Stimulated activated CD4-positive, alpha-beta T cell treated with anti-CD3 and anti-CD28 coated beads, Interleukin-2, amount 100 ng/mL, for 48 hours (primary cell): ENCODE results near the gene ARRDC4.
"Not testable (repeated sequence)": the region's sequence is repeated elsewhere in the genome, so short reads cannot be mapped to it uniquely, and the experiment has no call there.

Source experiments
- DNase-seq, 2 donors: peaks; one replicate each; pipeline ENCODE4 v3.0.0-alpha.2; 2020

The ARRDC4 gene

DNA sequence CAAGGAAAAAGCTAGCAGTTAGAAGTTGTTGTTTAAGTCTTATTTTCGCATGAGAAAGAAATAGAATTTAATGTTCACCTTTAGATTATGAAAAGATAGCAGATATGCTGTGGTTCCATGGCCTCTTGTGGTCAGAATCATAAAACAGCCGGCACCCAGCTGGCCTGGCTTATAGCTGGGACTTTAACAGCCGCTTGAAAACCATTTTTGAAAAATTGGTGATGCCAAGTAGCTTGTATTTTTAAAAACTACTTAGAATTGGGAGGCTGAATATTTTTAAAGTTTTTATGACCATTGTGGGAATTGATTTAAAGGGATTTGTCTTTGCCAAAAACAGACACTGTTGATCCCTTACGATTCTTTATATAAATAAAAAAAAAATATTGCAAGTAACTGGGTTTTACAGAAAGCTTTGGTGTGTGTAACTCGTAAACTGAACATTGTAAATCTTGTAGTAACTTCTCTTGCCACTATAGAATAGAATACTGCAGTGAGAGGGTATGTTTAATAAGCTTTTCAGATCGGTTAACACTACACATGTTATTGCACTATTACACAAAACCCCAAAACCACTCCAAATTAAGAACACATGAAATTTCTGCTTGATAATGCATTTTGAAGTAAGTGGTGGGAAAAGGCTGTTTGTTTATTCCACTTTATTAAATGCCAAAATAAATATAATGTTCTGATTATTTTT, 6.6 kb downstream of the ARRDC4 start:
- no peak for DNase-seq

DNA sequence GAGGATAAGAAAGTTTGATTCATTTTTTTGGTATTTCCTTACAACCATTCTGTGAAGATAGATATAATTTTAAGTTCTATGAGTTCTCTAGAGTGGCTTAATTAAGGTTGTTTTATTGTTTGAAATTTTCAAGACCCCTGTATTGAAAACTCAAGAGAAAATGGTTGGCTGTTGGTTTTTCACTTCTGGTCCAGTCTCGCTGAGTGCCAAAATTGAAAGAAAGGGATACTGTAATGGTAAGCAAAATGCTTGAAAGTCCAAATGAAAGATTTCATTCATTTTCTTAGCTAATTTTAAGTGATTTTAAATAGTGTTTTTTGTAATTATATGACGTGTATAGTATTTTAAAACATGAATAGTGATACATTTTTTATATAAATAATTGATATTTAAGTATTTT, 7.4 kb downstream of the ARRDC4 start:
- no peak for DNase-seq

DNA sequence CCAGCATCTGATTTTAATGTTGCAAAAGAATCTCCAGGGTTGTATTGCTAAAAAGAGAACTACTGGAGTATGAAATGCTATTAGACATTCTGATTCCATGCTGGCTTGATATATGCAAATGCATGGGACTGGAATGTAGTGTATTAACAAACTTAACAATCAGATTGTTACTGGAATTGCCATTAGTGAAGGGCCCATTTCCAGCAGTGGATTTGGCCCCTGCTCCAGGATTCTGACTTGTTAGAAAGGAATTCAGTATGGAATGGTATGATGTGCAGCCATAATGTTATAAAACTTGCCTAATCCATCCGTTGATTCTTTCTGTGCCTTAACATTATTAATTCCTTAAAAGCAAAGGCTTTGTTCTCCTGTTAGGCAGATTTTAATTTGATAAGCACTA, 7.9 kb downstream of the ARRDC4 start:
- no peak for DNase-seq

- DNase-seq = no peak
Measured at GRCh38 chr15:97972366-97972765, 11.9 kb downstream of the ARRDC4 start.

DNA sequence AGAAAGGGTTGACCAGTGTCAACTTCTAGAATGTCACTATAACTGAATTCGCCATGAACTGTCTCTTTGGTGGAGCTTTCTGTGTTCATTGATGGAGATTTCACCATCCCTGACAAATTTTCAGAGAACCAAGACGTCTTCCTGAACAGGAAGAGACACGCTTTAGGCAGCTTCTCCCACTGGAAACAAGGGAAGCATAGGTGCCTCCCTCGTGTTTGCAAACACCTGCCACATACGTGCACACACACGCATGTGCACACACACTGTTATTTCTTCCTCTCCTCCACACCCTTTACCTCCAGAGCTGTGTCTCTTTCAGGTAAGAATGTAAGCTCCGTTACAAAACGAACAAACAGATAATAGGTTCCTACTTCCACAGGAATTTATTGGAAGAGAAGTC, 15.6 kb downstream of the ARRDC4 start:
- no peak for DNase-seq

DNA sequence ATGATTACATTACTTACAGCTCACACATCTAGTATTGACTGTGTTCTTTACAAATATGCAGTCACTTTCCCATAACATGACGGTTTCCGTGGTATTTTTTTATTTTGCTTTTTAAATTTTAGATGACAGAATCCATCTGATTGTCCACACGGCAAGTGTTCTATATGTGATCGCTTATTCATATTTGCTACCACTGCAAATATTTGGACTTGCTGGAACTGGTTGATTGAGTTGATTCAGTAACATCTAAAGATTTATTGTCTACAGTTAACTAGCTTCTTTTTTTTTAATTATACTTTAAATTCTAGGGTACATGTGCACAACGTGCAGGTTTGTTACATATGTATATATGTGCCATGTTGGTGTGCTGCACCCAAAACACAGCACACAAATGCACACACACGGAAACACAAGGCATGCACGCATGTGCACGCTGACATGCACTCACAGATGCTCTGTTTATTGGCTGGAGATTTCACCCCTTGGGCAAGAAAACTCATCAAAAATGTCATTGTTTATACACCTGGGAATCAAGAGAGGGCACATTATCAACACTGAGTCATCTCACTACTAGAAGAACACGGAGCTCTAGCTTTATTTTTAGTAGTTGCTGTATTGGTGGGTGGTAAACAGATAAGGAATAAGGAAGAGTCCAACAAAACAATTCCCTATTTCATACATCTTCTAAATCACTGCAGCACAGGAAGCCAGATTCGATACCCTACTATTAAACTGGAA, 16.4 kb downstream of the ARRDC4 start:
- DNase-seq = no peak

DNA sequence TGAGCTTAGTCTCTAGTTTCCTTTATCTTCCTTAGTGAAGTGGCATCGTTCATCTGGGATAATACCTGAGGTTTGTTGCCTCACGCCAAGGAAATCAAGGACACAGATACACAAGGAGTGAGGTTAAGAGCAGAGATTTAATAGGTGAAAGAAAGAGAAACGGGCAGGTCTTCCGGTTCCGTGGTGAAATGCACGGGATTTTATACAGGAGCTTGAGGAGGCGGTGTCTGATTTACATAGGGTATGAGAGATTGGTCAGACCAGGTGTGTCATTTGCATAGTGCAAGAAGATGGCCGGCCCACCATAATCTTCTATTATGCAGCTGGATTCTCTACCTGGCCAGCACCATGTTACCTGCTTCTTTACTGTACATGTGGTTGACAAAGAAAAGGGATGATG, 17.2 kb downstream of the ARRDC4 start:
- DNase-seq = no peak

- no peak for DNase-seq
Measured at GRCh38 chr15:97978401-97979139, 18.1 kb downstream of the ARRDC4 start.

GRCh38 chr15:97979140-97979520, 18.6 kb downstream of the ARRDC4 start:
- no peak for DNase-seq

GRCh38 chr15:97981058-97981457, 20.6 kb downstream of the ARRDC4 start:
- DNase-seq = no peak

GRCh38 chr15:97981758-97982157, 21.3 kb downstream of the ARRDC4 start:
- DNase-seq = no peak

GRCh38 chr15:97984157-97984556, 23.7 kb downstream of the ARRDC4 start:
- no peak for DNase-seq

DNA sequence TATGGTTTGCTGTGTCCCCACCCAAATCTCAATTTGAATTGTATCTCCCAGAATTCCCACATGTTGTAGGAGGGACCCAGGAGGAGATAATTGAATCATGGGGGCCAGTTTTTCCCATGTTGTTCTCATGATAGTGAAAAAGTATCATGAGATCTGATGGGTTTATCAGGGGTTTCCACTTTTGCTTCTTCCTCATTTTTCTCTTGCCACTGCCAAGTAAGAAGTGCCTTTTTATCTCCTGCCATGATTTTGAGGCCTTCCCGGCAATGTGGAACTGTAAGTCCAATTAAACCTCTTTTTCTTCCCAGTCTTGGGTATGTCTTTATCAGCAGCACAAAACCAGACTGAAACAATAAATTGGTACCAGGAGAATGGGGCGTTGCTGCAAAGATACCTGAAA, 25.5 kb downstream of the ARRDC4 start:
- DNase-seq = not testable (repeated sequence)

GRCh38 chr15:97986781-97987180, 26.3 kb downstream of the ARRDC4 start:
- no peak for DNase-seq

DNA sequence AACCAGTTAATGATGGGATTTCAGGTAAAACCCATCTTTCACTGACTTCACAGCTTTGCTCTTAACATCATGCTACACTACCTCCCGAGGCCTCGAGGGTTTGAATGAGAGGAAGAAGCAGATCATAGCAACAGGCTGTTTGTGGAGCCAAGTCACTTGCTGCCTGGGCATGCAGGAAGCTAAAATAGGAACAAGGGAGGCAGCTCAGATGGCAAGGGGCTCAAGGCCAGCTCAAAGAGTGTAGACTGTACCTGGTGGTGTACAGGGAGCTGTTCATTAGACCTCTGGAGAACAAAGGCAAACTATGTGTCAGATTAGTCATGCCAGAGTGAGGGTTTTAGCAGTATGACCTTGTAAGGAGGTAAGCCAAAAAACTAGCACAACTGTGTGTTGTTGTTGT, 28.8 kb downstream of the ARRDC4 start:
- no peak for DNase-seq

- DNase-seq = no peak
Measured at GRCh38 chr15:97991972-97992541, 31.6 kb downstream of the ARRDC4 start.

DNA sequence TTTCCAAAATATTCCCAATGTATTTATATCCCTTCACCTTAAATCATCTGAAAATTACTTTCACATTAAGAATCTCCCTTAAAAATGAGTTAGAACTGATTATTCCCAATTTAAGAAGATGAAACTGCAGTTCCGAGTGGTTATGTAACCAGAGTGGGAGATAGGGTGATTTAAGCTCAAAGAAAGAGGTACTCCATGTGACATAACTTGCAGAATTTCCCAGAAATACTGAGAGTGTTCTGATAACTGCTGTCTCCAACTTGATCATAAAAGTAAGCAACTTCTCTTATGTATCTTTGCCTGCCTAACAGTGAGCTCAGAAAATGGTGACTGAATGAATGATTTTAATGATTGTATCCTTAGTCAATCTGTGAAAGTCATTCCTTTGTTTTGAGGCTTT, 32.3 kb downstream of the ARRDC4 start:
- DNase-seq = no peak

DNA sequence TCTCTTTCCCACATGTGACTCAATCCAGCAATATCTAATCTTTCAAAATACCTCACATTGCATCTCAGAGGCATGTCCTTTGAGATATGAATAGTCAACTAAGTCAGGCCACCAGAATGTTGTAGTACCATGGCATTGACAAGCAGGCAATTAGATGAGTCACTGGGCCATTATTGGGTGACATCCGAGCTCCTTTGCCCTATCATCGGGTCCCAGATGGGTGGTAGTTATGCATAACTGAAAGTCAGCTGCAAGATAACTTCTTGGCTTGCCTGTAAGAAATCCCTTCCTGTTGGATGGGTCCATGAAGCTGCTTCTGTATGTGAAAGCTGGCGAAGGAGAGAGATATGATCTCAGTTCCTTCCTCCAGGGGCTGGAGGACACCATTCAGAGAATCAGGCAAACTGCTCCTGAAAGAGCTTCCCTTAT, 32.8 kb downstream of the ARRDC4 start:
- DNase-seq = no peak

DNA sequence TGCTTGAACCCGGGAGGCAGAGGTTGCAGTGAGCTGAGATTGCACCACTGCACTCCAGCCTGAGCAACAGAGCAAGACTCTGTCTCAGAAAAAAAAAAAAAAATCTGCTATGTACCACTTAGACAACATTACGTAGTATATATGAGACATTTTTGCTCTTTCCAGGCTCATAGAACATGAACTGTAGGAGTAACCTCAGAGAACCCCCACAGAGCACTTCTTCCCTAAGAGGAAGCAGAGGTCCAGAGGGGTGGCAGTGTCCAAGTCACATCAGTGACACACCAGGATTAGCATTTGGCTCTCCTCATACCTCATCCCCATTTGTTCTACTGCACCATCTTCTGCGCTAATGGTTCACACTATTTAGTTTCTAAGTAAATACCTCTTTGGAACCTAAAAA, 33.7 kb downstream of the ARRDC4 start:
- no peak for DNase-seq

DNA sequence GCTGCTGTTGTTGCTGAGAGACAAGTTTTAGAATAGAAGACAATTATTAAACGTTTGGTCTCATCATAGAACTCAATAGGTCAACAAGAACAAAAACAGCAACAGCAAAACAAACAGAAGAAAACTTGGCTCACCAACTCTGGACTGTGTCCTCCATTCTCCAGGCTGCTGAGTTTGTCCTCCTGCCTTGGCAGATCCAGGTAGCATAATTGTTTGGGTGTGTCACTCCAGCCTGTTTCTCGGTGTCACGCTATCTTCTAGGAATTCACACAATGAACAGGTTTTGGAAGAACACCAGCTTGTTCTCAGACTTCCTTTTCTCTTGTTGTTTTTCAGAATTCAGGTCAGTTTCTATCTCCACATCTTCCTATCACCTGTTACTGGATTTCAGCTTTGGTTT, 34.7 kb downstream of the ARRDC4 start:
- no peak for DNase-seq

DNA sequence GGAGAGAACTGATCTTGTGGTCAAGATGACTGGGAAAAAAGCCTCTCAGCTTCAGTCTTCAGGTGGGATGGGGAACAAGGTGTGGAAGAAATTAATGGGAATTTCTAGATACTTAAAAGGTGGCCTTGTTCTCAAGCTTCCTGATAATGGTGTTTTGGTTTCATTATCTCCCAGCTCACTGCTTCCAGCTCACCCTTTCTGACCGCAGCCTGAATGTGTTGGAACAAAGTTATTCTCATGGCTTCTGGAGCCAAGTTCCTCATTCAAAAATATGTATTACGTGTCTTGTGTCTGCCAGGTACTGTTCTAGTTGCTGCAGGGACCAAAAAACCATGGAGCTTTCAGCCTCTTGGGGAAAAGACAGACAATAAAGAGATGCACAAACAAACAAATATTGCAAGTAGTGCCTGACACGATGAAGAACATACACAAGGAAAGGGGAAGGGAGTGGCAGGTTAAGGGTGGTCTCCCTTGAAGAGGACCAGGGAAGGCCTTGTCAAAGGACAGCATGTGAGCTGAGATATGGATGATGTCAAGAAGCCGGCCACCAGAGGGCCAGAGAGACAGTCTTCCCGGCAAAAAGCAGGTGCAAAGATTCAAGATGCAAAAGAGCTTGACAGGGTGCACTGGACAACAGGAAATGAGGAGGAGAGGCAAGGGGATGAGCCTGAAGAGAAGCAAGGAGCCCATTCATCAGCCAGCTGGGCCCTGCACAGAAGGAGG, 35.5 kb downstream of the ARRDC4 start:
- no peak for DNase-seq

DNA sequence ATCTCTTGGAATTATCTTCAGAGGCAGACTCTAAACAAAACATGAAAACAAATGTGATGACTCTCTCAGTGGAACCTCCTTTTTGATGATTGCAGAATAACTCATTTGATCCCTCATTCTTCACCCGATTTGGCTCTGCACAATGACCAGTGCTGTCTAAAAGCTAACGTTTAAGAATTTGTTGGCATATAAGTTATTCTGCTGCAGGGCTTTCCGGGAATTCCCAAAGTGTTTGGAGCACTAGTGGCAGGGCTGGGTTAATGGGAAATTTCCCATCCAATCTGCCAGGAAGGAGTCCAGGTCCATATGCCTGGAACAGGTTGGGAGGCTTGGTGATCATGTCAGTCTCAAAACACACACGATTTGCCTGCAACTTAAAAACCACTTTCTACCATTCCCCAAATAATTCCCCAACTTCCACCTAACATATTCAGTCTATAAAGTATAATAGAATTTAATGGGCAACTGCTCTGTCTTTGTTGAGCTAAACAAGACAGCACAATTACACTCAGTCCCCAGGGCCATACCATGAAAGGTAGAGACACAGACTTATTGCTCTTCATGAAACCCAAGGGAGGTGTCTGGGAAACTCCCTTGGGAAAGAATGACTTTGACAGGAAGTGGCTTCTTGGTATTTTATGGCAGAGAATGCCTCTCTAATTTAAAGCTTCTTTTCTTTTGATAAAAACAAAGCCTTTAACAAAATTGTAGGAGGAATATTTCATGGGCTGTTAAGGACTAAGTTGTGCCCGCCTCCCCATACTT, 38.0 kb downstream of the ARRDC4 start:
- no peak for DNase-seq
